Keratinocyte (primary cell): ENCODE results near the gene DIS3L2. TPM values are rescaled to one million over a fixed set of nuclear protein-coding genes. Genes with fewer than 3 reads are reported as not detected.

Experiments
- DNase-seq: peaks from one replicate; pipeline ENCODE4 v3.0.0-alpha.2; 2011; ENCODE audit warnings: low read depth, missing footprints, low spot score
- FAIRE-seq: peaks from 2 replicates; lab custom pipeline; 2011; peaks lifted over from hg19 to GRCh38; lab: Jason Lieb, UNC
- H2AFZ ChIP-seq: 2 replicates; pipeline ENCODE4 v1.6.0; 2012; ENCODE audit warnings: low read length, control low read depth, inconsistent platforms; ENCODE audit not compliant: control insufficient read depth
- H3K27ac ChIP-seq: 2 replicates; pipeline ENCODE4 v1.5.1; 2011; ENCODE audit warnings: low read length; ENCODE audit not compliant: control insufficient read depth, insufficient read depth
- H3K27me3 ChIP-seq: 3 replicates; pipeline ENCODE4 v1.6.0; 2011; ENCODE audit warnings: low read length; ENCODE audit not compliant: control insufficient read depth, insufficient read depth; ENCODE audit errors: extremely low read depth
- H3K36me3 ChIP-seq, 2 experiments: 2 replicates in 1 of 2; 3 replicates in 1 of 2; pipeline ENCODE4 v1.5.1; 2011; ENCODE audit warnings: low read length in 2 of 2, mild to moderate bottlenecking in 1 of 2; ENCODE audit not compliant: control insufficient read depth in 2 of 2, insufficient read depth in 2 of 2; ENCODE audit errors: extremely low read depth in 1 of 2
- H3K4me1 ChIP-seq: 3 replicates; pipeline ENCODE4 v1.5.1; 2011; ENCODE audit warnings: low read length; ENCODE audit not compliant: control insufficient read depth, insufficient read depth; ENCODE audit errors: extremely low read depth
- H3K4me2 ChIP-seq: 3 replicates; pipeline ENCODE4 v1.6.0; 2011; ENCODE audit warnings: low read depth, low read length; ENCODE audit not compliant: control insufficient read depth, insufficient read depth; ENCODE audit errors: extremely low read depth
- H3K4me3 ChIP-seq, 3 experiments: fragments of 200-600 bp in 1 of 3; sonication (generic) in 1 of 3; 2 replicates in 2 of 3; 3 replicates in 1 of 3; pipeline ENCODE4 v1.5.1; 2011 to 2016; ENCODE audit warnings: low read length in 3 of 3, mild to moderate bottlenecking in 3 of 3, control low read depth in 2 of 3, inconsistent platforms in 1 of 3, low read depth in 1 of 3, mixed read lengths in 1 of 3, mixed run types in 1 of 3, moderate library complexity in 1 of 3; ENCODE audit not compliant: control insufficient read depth in 2 of 3, insufficient read depth in 2 of 3; ENCODE audit errors: extremely low read depth in 1 of 3
- H3K79me2 ChIP-seq: 2 replicates; pipeline ENCODE4 v1.6.0; 2012; ENCODE audit warnings: low read length; ENCODE audit not compliant: control insufficient read depth, insufficient read depth
- H3K9ac ChIP-seq: 3 replicates; pipeline ENCODE4 v1.6.0; 2011; ENCODE audit warnings: low read length; ENCODE audit not compliant: control insufficient read depth, insufficient read depth; ENCODE audit errors: extremely low read depth
- H3K9me1 ChIP-seq: 3 replicates; pipeline ENCODE4 v1.6.0; 2011; ENCODE audit warnings: low read length; ENCODE audit not compliant: control insufficient read depth, insufficient read depth; ENCODE audit errors: extremely low read depth
- H3K9me3 ChIP-seq: 2 replicates; pipeline ENCODE4 v1.5.1; 2012; ENCODE audit warnings: low read depth, low read length; ENCODE audit not compliant: control insufficient read depth
- H4K20me1 ChIP-seq: 3 replicates; pipeline ENCODE4 v1.6.0; 2011; ENCODE audit warnings: low read length; ENCODE audit not compliant: control insufficient read depth, insufficient read depth; ENCODE audit errors: extremely low read depth
- CTCF ChIP-seq, 3 experiments: IDR thresholded peaks in 1 of 3; conservative IDR thresholded peaks in 1 of 3; optimal IDR thresholded peaks in 1 of 3; 2 replicates in 2 of 3; 3 replicates in 1 of 3; pipeline versions ENCODE3 to v1.5.1; 2011; ENCODE audit warnings: low read length in 3 of 3, mild to moderate bottlenecking in 3 of 3, moderate library complexity in 2 of 3, control low read depth in 1 of 3, inconsistent platforms in 1 of 3; ENCODE audit not compliant: insufficient read depth in 2 of 3; ENCODE audit errors: extremely low read depth in 1 of 3
- EZH2 ChIP-seq: IDR thresholded peaks from one replicate; pipeline ENCODE4 v1.6.1; 2012; ENCODE audit warnings: inconsistent platforms, mild to moderate bottlenecking, low read length, moderate library complexity
- dilution Hi-C: fragments of 300-500 bp; cut with MboI; formaldehyde crosslinking; loops from one replicate; pipeline ENCODE4 v1.7.0; 2020; ENCODE audit warnings: low sequenced_read_pairs; ENCODE audit not compliant: extremely low pct_ligation_motif_present
- polyA plus RNA-seq, 5 experiments: library from polyadenylated mRNA; depleted of rRNA in 3 of 5; stranded (reverse) in 3 of 5; stranded (forward) in 1 of 5; unstranded in 1 of 5; fragments of >200 nt; gene quantifications; 1 replicate in 1 of 5; 2 replicates in 3 of 5; 3 replicates in 1 of 5; pipeline versions ENCODE4 v1.2.1 to v1.2.3, GENCODE V29; 2011 to 2012; ENCODE audit warnings: missing spikeins in 2 of 5, low read depth in 1 of 5, low replicate concordance in 1 of 5

DIS3L2 gene
- polyA plus RNA-seq, 1 donor (not counting 4 experiments of a cell fraction or from before 2014, with no cell fraction given), result 8.6 TPM

- no peaks in the 10 kb centered on the region for H3K36me3 ChIP-seq
- H3K4me1 ChIP-seq, result no peaks in the 10 kb centered on the region
- no peaks in the 10 kb centered on the region for H3K9me3 ChIP-seq
- no peak overlapping the region for H3K4me2 ChIP-seq
- no peak overlapping the region for H3K27ac ChIP-seq
- no peaks in the 10 kb centered on the region for H3K27me3 ChIP-seq
- H3K9ac ChIP-seq, result no peak overlapping the region
- no peak overlapping the region for H2AFZ ChIP-seq
- DNase-seq (no peak), FAIRE-seq (no peak)
- no peak overlapping the region for H3K4me3 ChIP-seq
- TF ChIP-seq EZH2, result no peak
- TF ChIP-seq CTCF (optimal IDR thresholded peaks at IDR 0.05 in 1 of 3, IDR thresholded peaks at IDR 0.05 in 1 of 3, conservative IDR thresholded peaks at IDR 0.05 in 1 of 3; ENCODE audit: extremely low read depth in 1 of 3, insufficient read depth in 2 of 3, low read length in 3 of 3), result no peak
- H4K20me1 ChIP-seq, result no peaks in the 10 kb centered on the region
- dilution Hi-C loops, result no loop called here
- H3K9me1 ChIP-seq, result no peaks in the 10 kb centered on the region
- H3K79me2 ChIP-seq, result no peaks in the 10 kb centered on the region
These were observed 92.3 kb downstream of the DIS3L2 start for GRCh38 chr2:232053777-232054176.

- no peak overlapping the region for H3K9ac ChIP-seq
- no peaks in the 10 kb centered on the region for H4K20me1 ChIP-seq
- no peaks in the 10 kb centered on the region for H3K9me3 ChIP-seq
- H3K4me1 ChIP-seq, result peaks cover 13% of the 10 kb centered on the region
- no peak overlapping the region for H3K27ac ChIP-seq
- H3K27me3 ChIP-seq, result no peaks in the 10 kb centered on the region
- H3K36me3 ChIP-seq, result no peaks in the 10 kb centered on the region
- no peaks in the 10 kb centered on the region for H3K9me1 ChIP-seq
- H3K79me2 ChIP-seq, result peaks cover 11% of the 10 kb centered on the region
- DNase-seq (no peak), FAIRE-seq (no peak)
- TF ChIP-seq CTCF (optimal IDR thresholded peaks at IDR 0.05 in 1 of 3, IDR thresholded peaks at IDR 0.05 in 1 of 3, conservative IDR thresholded peaks at IDR 0.05 in 1 of 3; ENCODE audit: extremely low read depth in 1 of 3, insufficient read depth in 2 of 3, low read length in 3 of 3) (no peak), EZH2 (no peak)
- dilution Hi-C loops, result no loop called here
- no peak overlapping the region for H2AFZ ChIP-seq
- no peak overlapping the region for H3K4me2 ChIP-seq
- no peak overlapping the region for H3K4me3 ChIP-seq
These were observed 96.8 kb downstream of the DIS3L2 start for GRCh38 chr2:232058063-232058877.
